Ishikawa (cell line): ENCODE results near the gene RFWD3.

Experiments
- CEBPB ChIP-seq: IDR thresholded peaks from 2 replicates; pipeline ENCODE4 v1.6.1; 2012
- CREB1 ChIP-seq: IDR thresholded peaks from 2 replicates; pipeline ENCODE4 v1.6.1; 2012; ENCODE audit warnings: low read depth
- EGR1 ChIP-seq: IDR thresholded peaks from 2 replicates; pipeline ENCODE4 v1.6.1; 2012
- EP300 ChIP-seq: IDR thresholded peaks from 2 replicates; pipeline ENCODE4 v1.6.1; 2012; ENCODE audit warnings: borderline replicate concordance
- FOXM1 ChIP-seq: IDR thresholded peaks from 2 replicates; pipeline ENCODE4 v1.6.1; 2012; ENCODE audit warnings: low read depth, borderline replicate concordance
- NFIC ChIP-seq: IDR thresholded peaks from 2 replicates; pipeline ENCODE4 v1.6.1; 2012
- RAD21 ChIP-seq: IDR thresholded peaks from 2 replicates; pipeline ENCODE4 v1.6.1; 2012; ENCODE audit warnings: low read depth
- REST ChIP-seq: IDR thresholded peaks from 2 replicates; pipeline ENCODE4 v1.6.1; 2012; ENCODE audit warnings: low read depth, mild to moderate bottlenecking
- TAF1 ChIP-seq: IDR thresholded peaks from 2 replicates; pipeline ENCODE4 v1.6.1; 2012; ENCODE audit warnings: low read depth, mild to moderate bottlenecking
- TCF12 ChIP-seq: IDR thresholded peaks from 2 replicates; pipeline ENCODE4 v1.6.1; 2012; ENCODE audit warnings: low read depth
- TEAD4 ChIP-seq: IDR thresholded peaks from 2 replicates; pipeline ENCODE4 v1.6.1; 2012
- YY1 ChIP-seq: IDR thresholded peaks from 2 replicates; pipeline ENCODE4 v1.6.1; 2012; ENCODE audit warnings: low read depth
- ZBTB7A ChIP-seq: IDR thresholded peaks from 2 replicates; pipeline ENCODE4 v1.6.1; 2012; ENCODE audit warnings: low read depth
- TF ChIP-seq, protein P1 (sequence below): IDR thresholded peaks from 2 replicates; pipeline ENCODE4 v1.6.1; 2012
- TF ChIP-seq, protein P2 (sequence below): IDR thresholded peaks from 2 replicates; pipeline ENCODE4 v1.6.1; 2012

The RFWD3 gene

DNA sequence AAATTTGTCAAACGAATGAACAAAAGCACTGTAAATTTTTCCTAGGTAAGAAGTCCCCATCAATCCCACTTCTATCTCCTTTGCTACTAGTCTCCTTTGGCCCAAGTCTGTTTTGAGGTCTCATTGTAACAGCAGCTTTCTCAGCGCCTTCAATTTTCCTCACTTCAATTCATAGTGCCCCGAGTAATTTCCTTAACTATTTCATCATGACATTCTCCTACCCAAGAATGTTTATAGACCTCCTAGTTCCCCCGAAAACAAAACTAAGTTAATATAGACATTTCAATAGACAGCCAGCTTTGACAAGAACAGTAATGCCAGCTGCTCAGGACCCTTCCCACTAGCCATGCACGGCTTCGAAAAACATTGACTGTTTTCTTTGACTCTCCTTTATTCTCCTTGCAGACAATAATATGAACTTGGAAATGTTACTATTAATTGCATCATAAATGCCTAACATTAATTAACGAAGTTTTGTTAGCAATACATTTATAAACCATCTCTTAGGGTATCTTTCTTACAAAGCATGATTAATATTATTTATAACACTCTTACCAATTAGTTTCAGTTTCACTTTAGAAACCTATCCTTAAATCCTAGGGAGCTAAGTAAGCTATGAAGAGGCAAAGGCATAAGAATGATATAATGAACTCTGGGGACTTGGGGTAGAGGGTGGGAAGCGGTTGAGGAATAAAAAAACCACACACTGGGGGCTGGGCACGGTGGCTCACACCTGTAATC lies 82.6 kb downstream of the RFWD3 start:
- TF ChIP-seq YY1: no peak
- TF ChIP-seq, protein P1, sequence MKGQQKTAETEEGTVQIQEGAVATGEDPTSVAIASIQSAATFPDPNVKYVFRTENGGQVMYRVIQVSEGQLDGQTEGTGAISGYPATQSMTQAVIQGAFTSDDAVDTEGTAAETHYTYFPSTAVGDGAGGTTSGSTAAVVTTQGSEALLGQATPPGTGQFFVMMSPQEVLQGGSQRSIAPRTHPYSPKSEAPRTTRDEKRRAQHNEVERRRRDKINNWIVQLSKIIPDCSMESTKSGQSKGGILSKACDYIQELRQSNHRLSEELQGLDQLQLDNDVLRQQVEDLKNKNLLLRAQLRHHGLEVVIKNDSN: no peak
- no peak for TF ChIP-seq TEAD4
- TF ChIP-seq CREB1: no peak
- TF ChIP-seq, protein P2, sequence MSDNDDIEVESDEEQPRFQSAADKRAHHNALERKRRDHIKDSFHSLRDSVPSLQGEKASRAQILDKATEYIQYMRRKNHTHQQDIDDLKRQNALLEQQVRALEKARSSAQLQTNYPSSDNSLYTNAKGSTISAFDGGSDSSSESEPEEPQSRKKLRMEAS: no peak
- no peak for TF ChIP-seq CEBPB
- no peak for TF ChIP-seq EP300
- no peak for TF ChIP-seq FOXM1
- no peak for TF ChIP-seq TAF1
- TF ChIP-seq RAD21: no peak

DNA sequence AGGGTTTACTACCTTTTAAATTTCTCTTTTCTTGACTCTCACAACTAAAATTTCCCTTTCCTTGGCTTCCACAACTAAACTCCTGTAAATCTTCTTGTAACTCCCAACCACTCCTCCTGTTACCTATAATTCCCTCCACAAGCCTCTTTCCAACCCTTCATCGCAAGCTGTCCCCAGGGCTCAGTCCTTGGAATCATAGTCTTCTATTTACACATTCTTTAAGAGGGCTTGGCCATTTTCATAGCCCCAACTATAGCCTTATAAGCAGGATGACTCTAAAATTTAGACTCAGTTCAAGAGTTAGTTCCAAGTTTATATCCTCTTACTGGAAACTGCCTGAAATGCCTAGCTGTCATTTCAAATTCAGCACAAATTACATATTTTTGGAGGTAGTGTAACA lies 83.7 kb downstream of the RFWD3 start:
- no peak for TF ChIP-seq EGR1
- no peak for TF ChIP-seq CREB1

DNA sequence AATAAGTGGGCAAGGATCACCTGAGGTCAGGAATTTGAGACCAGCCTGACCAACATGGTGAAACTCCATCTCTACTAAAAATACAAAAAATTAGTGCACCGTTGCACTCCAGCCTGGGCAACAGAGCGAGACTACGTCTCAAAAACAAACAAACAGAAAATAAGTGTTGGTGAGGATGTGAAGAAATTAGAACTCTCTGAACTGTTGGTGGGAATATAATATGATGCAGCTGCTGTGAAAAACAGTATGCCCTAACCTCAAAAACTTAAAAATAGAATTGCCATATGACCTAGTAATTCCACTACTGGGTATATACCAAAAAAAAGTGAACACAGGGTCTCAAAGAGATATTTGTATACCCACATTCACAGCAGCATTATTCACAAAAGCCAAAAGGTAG lies 85.8 kb downstream of the RFWD3 start:
- TF ChIP-seq TAF1 (no peak), CREB1 (no peak), TCF12 (no peak), EP300 (no peak), ZBTB7A (no peak), RAD21 (no peak), TEAD4 (no peak), FOXM1 (no peak), CEBPB (no peak), REST (no peak), NFIC (no peak), YY1 (no peak), EGR1 (no peak)
- TF ChIP-seq, protein P1: no peak
- TF ChIP-seq, protein P2: no peak

- TF ChIP-seq RAD21 (no peak), FOXM1 (no peak), TCF12 (no peak), CREB1 (no peak), TEAD4 (no peak), EP300 (no peak), EGR1 (no peak), CEBPB (no peak), ZBTB7A (no peak), REST (no peak), YY1 (no peak), NFIC (no peak), TAF1 (no peak)
- TF ChIP-seq, protein P2: no peak
- TF ChIP-seq, protein P1: no peak
These were observed 87.8 kb downstream of the RFWD3 start for GRCh38 chr16:74578838-74579237.

DNA sequence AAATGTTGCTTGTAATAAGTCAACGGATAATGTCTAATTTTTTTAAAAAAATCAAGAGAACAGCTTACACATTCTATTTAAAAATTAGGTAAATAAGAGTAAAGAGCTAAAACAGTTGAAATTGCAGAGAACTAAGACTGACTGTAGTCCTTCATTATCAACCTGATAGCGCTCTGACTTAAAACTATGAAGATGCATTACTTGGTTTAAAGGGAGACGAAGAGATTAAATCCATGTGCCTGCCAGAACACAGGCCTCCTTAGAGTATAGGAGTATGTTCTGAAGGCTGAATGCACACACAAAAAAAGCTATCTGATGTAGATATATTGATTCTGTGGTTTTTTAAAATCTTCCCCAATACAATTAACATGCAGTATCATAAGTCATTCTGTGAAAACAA lies 88.2 kb downstream of the RFWD3 start:
- TF ChIP-seq EP300 (no peak), YY1 (no peak), ZBTB7A (no peak), NFIC (no peak), REST (no peak), TAF1 (no peak)
- TF ChIP-seq, protein P2: no peak
- TF ChIP-seq, protein P1: no peak
